Activated naive CD8-positive, alpha-beta T cell treated with anti-CD3 and anti-CD28 coated beads, Interleukin-2, amount 50 U/mL, for 24 hours (primary cell): ENCODE measurements around the gene IL1RL2.

ENCODE experiments used
- ATAC-seq: fragments of 150-1000 bp; cut with Tn5 transposase; one replicate; pipeline ENCODE4 v1.10.0; 2021
- DNase-seq: peaks from one replicate; pipeline ENCODE4 v3.0.0; 2021
- H3K27ac Mint-ChIP-seq: one replicate; pipeline ENCODE4 v1.8.0; 2021; ENCODE audit warnings: mild to moderate bottlenecking, mixed read lengths
- H3K27me3 Mint-ChIP-seq: one replicate; pipeline ENCODE4 v1.8.0; 2021; ENCODE audit warnings: mixed read lengths
- H3K36me3 Mint-ChIP-seq: one replicate; pipeline ENCODE4 v1.8.0; 2021; ENCODE audit warnings: low read depth, mixed read lengths
- H3K4me1 Mint-ChIP-seq: one replicate; pipeline ENCODE4 v1.8.0; 2021; ENCODE audit warnings: mixed read lengths
- H3K4me3 Mint-ChIP-seq: one replicate; pipeline ENCODE4 v1.8.0; 2021; ENCODE audit warnings: mild to moderate bottlenecking, moderate library complexity, mixed read lengths
- H3K9me3 Mint-ChIP-seq: one replicate; pipeline ENCODE4 v1.8.0; 2021; ENCODE audit warnings: mixed read lengths

Gene IL1RL2

GRCh38 chr2:102235042-102235473, 48.2 kb downstream of the IL1RL2 start:
- no peaks in the 10 kb centered on the region for H3K36me3 Mint-ChIP-seq
- H3K27ac Mint-ChIP-seq, result peak overlapping the region; percentile 75
- H3K4me1 Mint-ChIP-seq, result peaks cover 61% of the 10 kb centered on the region
- DNase-seq (no peak), ATAC-seq (no peak)
- no peak overlapping the region for H3K4me3 Mint-ChIP-seq
- no peaks in the 10 kb centered on the region for H3K9me3 Mint-ChIP-seq
- peaks cover 4% of the 10 kb centered on the region for H3K27me3 Mint-ChIP-seq

DNA sequence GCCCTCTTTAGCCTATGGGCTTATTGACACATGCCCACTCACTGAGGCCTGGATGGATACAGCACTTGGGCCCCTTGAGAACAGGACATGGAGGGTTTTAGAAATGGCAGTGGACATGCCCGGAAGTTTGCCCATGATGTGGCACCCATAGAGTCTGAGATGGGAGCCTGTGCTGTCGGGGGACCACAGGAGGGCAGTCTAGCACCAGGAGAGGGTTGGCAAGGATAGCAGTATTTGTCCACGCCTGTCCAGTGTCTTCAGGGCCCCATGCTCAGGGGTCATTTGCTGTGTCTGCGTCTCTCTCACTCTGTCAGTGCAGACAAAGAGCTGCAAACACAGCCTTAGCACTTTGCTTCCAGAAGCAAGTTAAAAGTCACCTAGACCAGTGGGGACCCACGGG, 48.7 kb downstream of the IL1RL2 start:
- DNase-seq (no peak), ATAC-seq (no peak)
- no peak overlapping the region for H3K4me3 Mint-ChIP-seq

GRCh38 chr2:102236132-102236531, 49.3 kb downstream of the IL1RL2 start:
- Mint-ChIP-seq H3K9me3 (no peaks in the 10 kb centered on the region), H3K27ac (no peak overlapping the region), H3K36me3 (no peaks in the 10 kb centered on the region)

More for the DNA sequence above, 48.7 kb downstream of the IL1RL2 start:
- Mint-ChIP-seq H3K27me3 (peaks cover 4% of the 10 kb centered on the region), H3K36me3 (no peaks in the 10 kb centered on the region), H3K27ac (no peak overlapping the region), H3K9me3 (no peaks in the 10 kb centered on the region), H3K4me1 (peaks cover 62% of the 10 kb centered on the region)

DNA sequence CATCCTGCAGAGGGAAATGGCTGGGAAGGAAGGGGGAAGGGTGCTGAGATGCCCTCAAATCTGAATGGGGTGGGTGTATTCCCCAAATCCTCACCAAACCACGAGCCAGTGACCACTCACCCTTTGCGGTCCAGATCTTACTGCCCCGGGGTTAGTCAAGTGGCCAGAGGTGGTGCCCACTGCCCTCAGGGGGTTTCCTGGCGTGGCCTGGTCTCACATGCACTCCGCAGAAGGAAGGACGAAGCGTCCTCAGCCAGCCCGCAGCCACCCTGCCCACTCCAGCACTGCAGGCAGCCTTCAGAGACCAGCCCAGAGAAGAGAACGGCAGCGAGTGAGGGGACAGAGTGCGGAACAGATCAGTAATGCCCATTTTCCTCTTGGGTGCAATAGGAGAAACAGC, 50.4 kb downstream of the IL1RL2 start:
- ATAC-seq (no peak), DNase-seq (no peak)
- H3K36me3 Mint-ChIP-seq, result no peaks in the 10 kb centered on the region
- no peaks in the 10 kb centered on the region for H3K9me3 Mint-ChIP-seq
- peaks cover 69% of the 10 kb centered on the region for H3K4me1 Mint-ChIP-seq
- no peak overlapping the region for H3K4me3 Mint-ChIP-seq
- H3K27ac Mint-ChIP-seq, result no peak overlapping the region
- peaks cover 4% of the 10 kb centered on the region for H3K27me3 Mint-ChIP-seq

More at GRCh38 chr2:102236132-102236531, 49.3 kb downstream of the IL1RL2 start:
- Mint-ChIP-seq H3K4me3 (no peak overlapping the region), H3K27me3 (peaks cover 4% of the 10 kb centered on the region), H3K4me1 (peaks cover 65% of the 10 kb centered on the region)
- ATAC-seq, result no peak
- DNase-seq, result no peak

DNA sequence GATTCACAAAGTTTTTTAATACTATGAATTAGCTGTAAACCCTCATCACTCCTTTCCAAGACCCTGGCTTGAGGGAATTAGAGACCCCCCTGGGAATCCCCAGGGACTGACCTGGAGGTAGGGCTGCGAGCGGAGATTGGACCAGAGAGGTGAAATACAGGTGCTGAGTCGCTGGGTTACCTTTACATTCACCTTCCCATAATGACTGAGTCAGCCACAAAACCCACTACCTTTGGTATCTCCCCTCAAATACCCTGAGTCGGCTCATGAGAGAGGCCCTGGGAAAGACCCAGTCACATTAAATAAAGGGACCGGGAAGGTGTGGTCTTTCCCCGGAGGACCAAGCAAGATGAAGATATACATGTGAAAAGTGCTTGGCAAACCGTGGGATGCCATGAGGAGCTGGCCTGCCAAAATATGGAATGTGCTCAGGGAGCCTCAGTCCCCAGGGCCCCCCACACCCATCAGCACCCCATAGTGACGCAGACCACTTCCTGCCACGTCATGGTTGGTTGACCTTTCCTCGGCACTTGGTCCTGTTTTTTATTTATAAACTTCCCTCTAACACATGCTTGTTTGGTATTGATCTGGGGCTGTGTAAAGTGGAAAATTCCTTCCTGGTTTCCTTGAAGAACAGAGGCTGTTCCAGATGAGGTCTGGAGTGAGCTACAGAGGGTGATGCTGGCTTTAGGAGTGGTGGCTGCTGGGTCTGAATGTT, 51.4 kb downstream of the IL1RL2 start:
- Mint-ChIP-seq H3K9me3 (no peaks in the 10 kb centered on the region), H3K4me3 (peak overlapping the region; percentile 41), H3K36me3 (no peaks in the 10 kb centered on the region), H3K4me1 (peaks cover 69% of the 10 kb centered on the region), H3K27ac (peak overlapping the region; percentile 81), H3K27me3 (peaks cover 4% of the 10 kb centered on the region)
- peak; percentile 73 for DNase-seq
- peak; percentile 29 for ATAC-seq

DNA sequence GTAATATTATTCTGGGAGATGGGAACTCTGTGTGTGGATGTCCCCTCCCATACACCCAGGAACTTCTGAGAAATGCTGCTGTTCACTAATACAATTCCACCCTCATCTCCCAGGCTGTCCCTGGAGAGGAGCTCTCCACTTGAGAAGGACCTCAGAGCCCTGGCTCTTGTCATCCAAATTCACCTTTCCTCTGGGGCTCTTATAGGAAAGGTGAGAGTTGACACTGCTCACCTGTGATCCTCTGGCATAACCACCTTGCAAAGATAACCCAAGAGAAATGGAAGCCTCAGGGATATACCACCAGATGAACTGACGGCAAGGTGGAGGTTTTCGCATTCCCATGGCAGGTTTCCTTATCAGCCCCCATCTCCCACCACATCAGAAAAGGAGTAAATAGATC, 52.0 kb downstream of the IL1RL2 start:
- ATAC-seq (no peak), DNase-seq (no peak)
- Mint-ChIP-seq H3K36me3 (no peaks in the 10 kb centered on the region), H3K4me3 (peak overlapping the region; percentile 41), H3K9me3 (no peaks in the 10 kb centered on the region), H3K27me3 (peaks cover 4% of the 10 kb centered on the region), H3K4me1 (peaks cover 66% of the 10 kb centered on the region), H3K27ac (peak overlapping the region; percentile 81)

DNA sequence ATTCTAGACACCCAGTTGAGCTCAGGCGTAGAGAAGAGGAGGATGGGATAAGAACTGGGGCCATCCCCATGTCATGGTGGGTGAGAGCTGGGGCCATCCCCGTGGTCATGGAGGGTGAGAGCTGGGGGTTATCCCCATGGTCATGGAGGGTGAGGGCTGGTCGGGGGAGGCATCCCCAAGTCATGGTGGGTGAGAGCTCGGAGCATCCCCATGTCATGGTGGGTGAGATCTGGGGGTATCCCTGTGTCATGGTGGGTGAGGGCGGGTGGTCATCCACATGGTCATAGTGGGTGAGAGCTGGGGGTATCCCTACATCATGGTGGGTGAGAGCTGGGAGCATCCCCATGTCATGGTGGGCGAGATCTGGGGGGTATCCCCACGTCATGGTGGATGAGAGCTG, 52.5 kb downstream of the IL1RL2 start:
- H3K36me3 Mint-ChIP-seq, result no peaks in the 10 kb centered on the region
- H3K27ac Mint-ChIP-seq, result peak overlapping the region; percentile 81
- H3K9me3 Mint-ChIP-seq, result no peaks in the 10 kb centered on the region
- no peak overlapping the region for H3K4me3 Mint-ChIP-seq
- ATAC-seq, result no peak
- DNase-seq, result no peak
- peaks cover 4% of the 10 kb centered on the region for H3K27me3 Mint-ChIP-seq
- H3K4me1 Mint-ChIP-seq, result peaks cover 61% of the 10 kb centered on the region

GRCh38 chr2:102240640-102241370, 54.0 kb downstream of the IL1RL2 start:
- DNase-seq (peak; percentile 91), ATAC-seq (peak; percentile 90)
- H3K9me3 Mint-ChIP-seq, result no peaks in the 10 kb centered on the region
- H3K27ac Mint-ChIP-seq, result peak overlapping the region; percentile 51
- H3K4me1 Mint-ChIP-seq, result peaks cover 46% of the 10 kb centered on the region
- peaks cover 4% of the 10 kb centered on the region for H3K27me3 Mint-ChIP-seq
- H3K36me3 Mint-ChIP-seq, result no peaks in the 10 kb centered on the region
- H3K4me3 Mint-ChIP-seq, result no peak overlapping the region

- Mint-ChIP-seq H3K36me3 (no peaks in the 10 kb centered on the region), H3K4me1 (peaks cover 45% of the 10 kb centered on the region), H3K9me3 (no peaks in the 10 kb centered on the region), H3K4me3 (no peak overlapping the region), H3K27ac (no peak overlapping the region), H3K27me3 (peaks cover 4% of the 10 kb centered on the region)
- ATAC-seq (no peak), DNase-seq (no peak)
These were observed 54.9 kb downstream of the IL1RL2 start for GRCh38 chr2:102241616-102242305.

DNA sequence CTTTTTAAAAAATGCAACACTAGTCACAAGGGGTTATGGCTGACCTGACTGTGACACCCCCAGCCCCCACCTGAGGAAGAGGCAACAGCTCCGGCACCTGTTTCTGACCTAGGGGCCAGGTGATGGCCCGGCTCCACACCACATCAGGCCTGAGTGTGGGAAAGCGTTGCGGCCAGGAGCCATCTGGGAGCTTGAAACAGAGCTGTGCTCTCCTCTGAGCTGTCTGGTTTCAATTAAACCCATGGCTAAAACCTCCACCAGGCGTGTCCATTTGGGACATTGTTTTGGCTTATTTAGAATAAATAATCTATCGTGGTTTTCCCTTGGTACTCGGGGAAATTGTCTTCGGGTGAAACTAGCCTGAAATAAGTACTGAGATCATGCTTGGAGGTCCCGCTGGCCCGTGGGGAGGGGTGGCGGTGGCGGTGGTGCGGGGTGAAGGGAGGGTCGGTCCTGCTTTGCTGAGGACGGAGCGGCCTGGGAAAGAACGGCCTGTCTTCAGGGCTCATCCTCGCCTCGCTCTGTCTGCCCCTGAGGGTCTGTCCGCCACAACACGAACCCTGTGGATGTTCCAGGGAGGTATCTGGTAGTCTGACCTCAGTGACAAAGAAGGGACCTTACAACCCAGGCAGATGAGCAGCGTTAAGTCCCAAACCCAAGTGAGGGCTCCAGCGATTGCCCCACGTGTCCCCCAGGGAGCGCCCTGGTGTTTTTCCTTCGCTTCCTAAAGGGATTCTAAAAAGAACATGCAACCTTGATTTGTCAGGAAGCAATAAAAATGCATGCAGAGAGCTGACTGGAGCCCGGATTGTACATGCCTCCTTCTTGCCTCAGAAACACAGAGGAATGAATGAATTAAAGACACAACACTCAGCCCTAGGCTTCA, 58.7 kb downstream of the IL1RL2 start:
- no peak for DNase-seq
- Mint-ChIP-seq H3K27ac (no peak overlapping the region), H3K27me3 (peaks cover 8% of the 10 kb centered on the region), H3K4me3 (no peak overlapping the region), H3K4me1 (peaks cover 10% of the 10 kb centered on the region), H3K9me3 (no peaks in the 10 kb centered on the region), H3K36me3 (no peaks in the 10 kb centered on the region)
- no peak for ATAC-seq

GRCh38 chr2:102250278-102250821, 63.5 kb downstream of the IL1RL2 start:
- H3K4me1 Mint-ChIP-seq, result peaks cover 34% of the 10 kb centered on the region
- DNase-seq (no peak), ATAC-seq (no peak)
- no peak overlapping the region for H3K27ac Mint-ChIP-seq
- peak overlapping the region; percentile 65 for H3K4me3 Mint-ChIP-seq
- peaks cover 16% of the 10 kb centered on the region for H3K27me3 Mint-ChIP-seq
- H3K9me3 Mint-ChIP-seq, result no peaks in the 10 kb centered on the region
- no peaks in the 10 kb centered on the region for H3K36me3 Mint-ChIP-seq

DNA sequence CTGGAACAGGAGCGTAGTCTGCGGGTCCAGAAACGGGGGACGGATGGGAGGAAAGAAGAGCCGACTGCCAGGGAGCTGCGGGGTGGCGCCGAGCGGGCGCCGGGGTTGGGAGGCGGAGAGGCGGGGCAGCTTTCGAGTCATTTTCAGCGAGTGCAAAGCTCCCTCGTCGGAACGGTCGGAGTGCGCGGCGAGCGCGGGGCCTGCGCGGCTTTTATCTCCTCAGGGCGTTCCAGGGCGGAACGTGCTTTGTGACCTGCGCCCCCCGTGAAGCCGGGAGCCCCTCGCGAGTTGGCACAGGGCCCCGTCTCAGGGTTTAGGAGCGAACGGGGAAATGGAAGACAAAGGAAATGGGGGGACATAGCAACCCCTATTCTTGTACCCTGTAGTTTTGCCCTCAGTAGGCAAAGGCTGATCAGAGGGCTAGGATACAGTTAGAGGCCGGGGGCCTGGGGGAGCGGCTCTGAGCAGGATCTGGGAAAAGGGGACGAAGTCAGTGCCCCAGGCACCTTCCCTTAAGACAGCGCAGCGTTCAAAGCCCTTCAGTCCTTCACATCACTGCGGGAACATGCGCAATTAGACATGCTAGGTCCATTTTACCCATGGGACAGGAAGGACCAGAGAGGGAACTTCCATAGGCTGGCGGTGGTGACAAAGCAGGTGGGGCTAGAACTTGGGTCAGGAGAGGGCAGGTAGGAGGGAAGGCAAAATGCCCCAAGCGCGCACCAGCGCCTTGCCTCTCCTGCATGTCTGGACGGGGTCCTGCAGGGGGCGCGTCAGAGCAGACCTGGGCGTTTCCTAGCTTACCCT, 64.4 kb downstream of the IL1RL2 start:
- Mint-ChIP-seq H3K4me3 (peak overlapping the region; percentile 65), H3K9me3 (no peaks in the 10 kb centered on the region)

GRCh38 chr2:102251849-102252203, 65.0 kb downstream of the IL1RL2 start:
- Mint-ChIP-seq H3K4me1 (peaks cover 44% of the 10 kb centered on the region), H3K4me3 (no peak overlapping the region), H3K36me3 (peaks cover 2% of the 10 kb centered on the region), H3K27me3 (peaks cover 16% of the 10 kb centered on the region), H3K27ac (no peak overlapping the region), H3K9me3 (no peaks in the 10 kb centered on the region)
- no peak for ATAC-seq
- DNase-seq, result no peak

More for the DNA sequence above, 64.4 kb downstream of the IL1RL2 start:
- Mint-ChIP-seq H3K36me3 (no peaks in the 10 kb centered on the region), H3K4me1 (peaks cover 38% of the 10 kb centered on the region), H3K27me3 (peaks cover 16% of the 10 kb centered on the region), H3K27ac (peak overlapping the region; percentile 53)
- DNase-seq, result peak; percentile 76
- peak; percentile 57 for ATAC-seq
